HG03565 (cell line): ENCODE results near the gene NGB.
"Not testable (repeated sequence)": the region's sequence is repeated elsewhere in the genome, so short reads cannot be mapped to it uniquely, and the experiment has no call there.

Experiments
- ATAC-seq: cut with Tn5 transposase; IDR thresholded peaks from one replicate; pipeline ENCODE4 v1.9.1; 2021; ENCODE audit warnings: mild to moderate bottlenecking, moderate library complexity; ENCODE audit not compliant: unreplicated experiment

Gene NGB

GRCh38 chr14:77271113-77271710, at the start of gene NGB:
NGB (minus strand) TSS chr14:77271206; CDS start chr14:77270937, 269 bp downstream.
- no peak for ATAC-seq

- peak; percentile 47 for ATAC-seq
Measured at GRCh38 chr14:77320238-77320935, 49.4 kb upstream of the NGB start, which contains the start of gene POMT2. POMT2 (minus strand) TSS chr14:77320883; CDS start chr14:77320681, 202 bp downstream.

GRCh38 chr14:77319422-77319821, 48.4 kb upstream of the NGB start:
- no peak for ATAC-seq

- ATAC-seq, result not testable (repeated sequence)
Measured at GRCh38 chr14:77318756-77319155, 47.8 kb upstream of the NGB start.

GRCh38 chr14:77318006-77318553, 47.1 kb upstream of the NGB start:
- no peak for ATAC-seq

GRCh38 chr14:77316872-77317301, 45.9 kb upstream of the NGB start:
- ATAC-seq, result no peak

- ATAC-seq, result no peak
Measured at GRCh38 chr14:77316195-77316505, 45.1 kb upstream of the NGB start.

- no peak for ATAC-seq
Measured at GRCh38 chr14:77314539-77315457, 43.8 kb upstream of the NGB start.

- no peak for ATAC-seq
Measured at GRCh38 chr14:77314043-77314442, 43.0 kb upstream of the NGB start.

GRCh38 chr14:77313371-77313770, 42.4 kb upstream of the NGB start:
- ATAC-seq, result no peak

- no peak for ATAC-seq
Measured at GRCh38 chr14:77311217-77311616, 40.2 kb upstream of the NGB start.

GRCh38 chr14:77310026-77310425, 39.0 kb upstream of the NGB start:
- no peak for ATAC-seq

- ATAC-seq, result no peak
Measured at GRCh38 chr14:77309131-77309530, 38.1 kb upstream of the NGB start.

- no peak for ATAC-seq
Measured at GRCh38 chr14:77306851-77307496, 36.0 kb upstream of the NGB start.

GRCh38 chr14:77306416-77306815, 35.4 kb upstream of the NGB start:
- no peak for ATAC-seq

GRCh38 chr14:77305696-77306095, 34.7 kb upstream of the NGB start:
- ATAC-seq, result no peak

GRCh38 chr14:77303417-77304156, 32.6 kb upstream of the NGB start:
- ATAC-seq, result peak; percentile 64

GRCh38 chr14:77302926-77303325, 31.9 kb upstream of the NGB start:
- ATAC-seq, result no peak

- no peak for ATAC-seq
Measured at GRCh38 chr14:77301103-77301502, 30.1 kb upstream of the NGB start.

GRCh38 chr14:77299771-77300170, 28.8 kb upstream of the NGB start:
- no peak for ATAC-seq
